ENCODE results near the gene THSD4.

THSD4 gene

GRCh38 chr15:71345186-71345585 is 229.9 kb downstream of the THSD4 start:
- Histone ChIP-seq H3K27ac (ENCODE audit: low read depth, low read length) (no peak overlapping the region), H3K4me1 (ENCODE audit: control insufficient read depth, insufficient read depth, low read length, unreplicated experiment) (no peaks in the 10 kb centered on the region), H3K4me3 (ENCODE audit: low read depth, low read length) (no peak overlapping the region), H2AFZ (ENCODE audit: low read length, unreplicated experiment) (no peak overlapping the region), H3K36me3 (ENCODE audit: insufficient read depth, low read length) (no peaks in the 10 kb centered on the region), H3K79me2 (ENCODE audit: control insufficient read depth, insufficient read depth, low read length, unreplicated experiment) (no peaks in the 10 kb centered on the region), H3K27me3 (ENCODE audit: insufficient read depth, low read length) (no peaks in the 10 kb centered on the region)

GRCh38 chr15:71346464-71346863 is 231.2 kb downstream of the THSD4 start:
- H2AFZ ChIP-seq (ENCODE audit: low read length, unreplicated experiment) = no peak overlapping the region
- no peaks in the 10 kb centered on the region for H3K36me3 ChIP-seq (ENCODE audit: insufficient read depth, low read length)
- no peak overlapping the region for H3K27ac ChIP-seq (ENCODE audit: low read depth, low read length)
- H3K79me2 ChIP-seq (ENCODE audit: control insufficient read depth, insufficient read depth, low read length, unreplicated experiment) = no peaks in the 10 kb centered on the region
- H3K4me3 ChIP-seq (ENCODE audit: low read depth, low read length) = no peak overlapping the region
- no peaks in the 10 kb centered on the region for H3K4me1 ChIP-seq (ENCODE audit: control insufficient read depth, insufficient read depth, low read length, unreplicated experiment)
- H3K27me3 ChIP-seq (ENCODE audit: insufficient read depth, low read length) = no peaks in the 10 kb centered on the region

GRCh38 chr15:71348597-71348996 is 233.3 kb downstream of the THSD4 start:
- Histone ChIP-seq H3K36me3 (ENCODE audit: insufficient read depth, low read length) (no peaks in the 10 kb centered on the region), H3K4me3 (ENCODE audit: low read depth, low read length) (no peak overlapping the region), H3K27me3 (ENCODE audit: insufficient read depth, low read length) (no peaks in the 10 kb centered on the region), H2AFZ (ENCODE audit: low read length, unreplicated experiment) (no peak overlapping the region), H3K79me2 (ENCODE audit: control insufficient read depth, insufficient read depth, low read length, unreplicated experiment) (no peaks in the 10 kb centered on the region), H3K4me1 (ENCODE audit: control insufficient read depth, insufficient read depth, low read length, unreplicated experiment) (no peaks in the 10 kb centered on the region), H3K27ac (ENCODE audit: low read depth, low read length) (no peak overlapping the region)

GRCh38 chr15:71349336-71349735 is 234.1 kb downstream of the THSD4 start:
- Histone ChIP-seq H3K4me1 (ENCODE audit: control insufficient read depth, insufficient read depth, low read length, unreplicated experiment) (no peaks in the 10 kb centered on the region), H3K27ac (ENCODE audit: low read depth, low read length) (no peak overlapping the region), H3K36me3 (ENCODE audit: insufficient read depth, low read length) (no peaks in the 10 kb centered on the region), H3K4me3 (ENCODE audit: low read depth, low read length) (no peak overlapping the region), H3K27me3 (ENCODE audit: insufficient read depth, low read length) (no peaks in the 10 kb centered on the region), H3K79me2 (ENCODE audit: control insufficient read depth, insufficient read depth, low read length, unreplicated experiment) (no peaks in the 10 kb centered on the region), H2AFZ (ENCODE audit: low read length, unreplicated experiment) (no peak overlapping the region)

GRCh38 chr15:71349736-71350526 is 234.7 kb downstream of the THSD4 start:
- Histone ChIP-seq H3K27me3 (ENCODE audit: insufficient read depth, low read length) (no peaks in the 10 kb centered on the region), H3K4me1 (ENCODE audit: control insufficient read depth, insufficient read depth, low read length, unreplicated experiment) (no peaks in the 10 kb centered on the region), H3K79me2 (ENCODE audit: control insufficient read depth, insufficient read depth, low read length, unreplicated experiment) (no peaks in the 10 kb centered on the region), H2AFZ (ENCODE audit: low read length, unreplicated experiment) (no peak overlapping the region), H3K4me3 (ENCODE audit: low read depth, low read length) (no peak overlapping the region), H3K27ac (ENCODE audit: low read depth, low read length) (no peak overlapping the region), H3K36me3 (ENCODE audit: insufficient read depth, low read length) (no peaks in the 10 kb centered on the region)

- Histone ChIP-seq H3K4me3 (ENCODE audit: low read depth, low read length) (no peak overlapping the region), H3K27me3 (ENCODE audit: insufficient read depth, low read length) (no peaks in the 10 kb centered on the region), H3K36me3 (ENCODE audit: insufficient read depth, low read length) (no peaks in the 10 kb centered on the region), H3K79me2 (ENCODE audit: control insufficient read depth, insufficient read depth, low read length, unreplicated experiment) (no peaks in the 10 kb centered on the region), H3K27ac (ENCODE audit: low read depth, low read length) (no peak overlapping the region), H3K4me1 (ENCODE audit: control insufficient read depth, insufficient read depth, low read length, unreplicated experiment) (no peaks in the 10 kb centered on the region), H2AFZ (ENCODE audit: low read length, unreplicated experiment) (no peak overlapping the region)
Observed at GRCh38 chr15:71350622-71351378, 235.5 kb downstream of the THSD4 start.

GRCh38 chr15:71352125-71352524 is 236.9 kb downstream of the THSD4 start:
- no peaks in the 10 kb centered on the region for H3K27me3 ChIP-seq (ENCODE audit: insufficient read depth, low read length)
- H3K4me3 ChIP-seq (ENCODE audit: low read depth, low read length) = no peak overlapping the region
- H3K4me1 ChIP-seq (ENCODE audit: control insufficient read depth, insufficient read depth, low read length, unreplicated experiment) = no peaks in the 10 kb centered on the region
- H3K27ac ChIP-seq (ENCODE audit: low read depth, low read length) = no peak overlapping the region
- H3K79me2 ChIP-seq (ENCODE audit: control insufficient read depth, insufficient read depth, low read length, unreplicated experiment) = no peaks in the 10 kb centered on the region
- H3K36me3 ChIP-seq (ENCODE audit: insufficient read depth, low read length) = no peaks in the 10 kb centered on the region; the same call in 1 of the 2 replicates
- H2AFZ ChIP-seq (ENCODE audit: low read length, unreplicated experiment) = no peak overlapping the region

GRCh38 chr15:71352765-71353164 is 237.5 kb downstream of the THSD4 start:
- Histone ChIP-seq H3K79me2 (ENCODE audit: control insufficient read depth, insufficient read depth, low read length, unreplicated experiment) (no peaks in the 10 kb centered on the region), H3K4me1 (ENCODE audit: control insufficient read depth, insufficient read depth, low read length, unreplicated experiment) (no peaks in the 10 kb centered on the region), H3K4me3 (ENCODE audit: low read depth, low read length) (no peak overlapping the region), H2AFZ (ENCODE audit: low read length, unreplicated experiment) (no peak overlapping the region), H3K27me3 (ENCODE audit: insufficient read depth, low read length) (no peaks in the 10 kb centered on the region), H3K36me3 (ENCODE audit: insufficient read depth, low read length) (no peaks in the 10 kb centered on the region; the same call in 1 of the 2 replicates), H3K27ac (ENCODE audit: low read depth, low read length) (no peak overlapping the region)

- H3K27me3 ChIP-seq (ENCODE audit: insufficient read depth, low read length) = no peaks in the 10 kb centered on the region
- no peak overlapping the region for H3K27ac ChIP-seq (ENCODE audit: low read depth, low read length)
- no peaks in the 10 kb centered on the region; the same call in 1 of the 2 replicates for H3K36me3 ChIP-seq (ENCODE audit: insufficient read depth, low read length)
- H3K4me3 ChIP-seq (ENCODE audit: low read depth, low read length) = no peak overlapping the region
- H2AFZ ChIP-seq (ENCODE audit: low read length, unreplicated experiment) = no peak overlapping the region
- no peaks in the 10 kb centered on the region for H3K4me1 ChIP-seq (ENCODE audit: control insufficient read depth, insufficient read depth, low read length, unreplicated experiment)
- no peaks in the 10 kb centered on the region for H3K79me2 ChIP-seq (ENCODE audit: control insufficient read depth, insufficient read depth, low read length, unreplicated experiment)
Observed at GRCh38 chr15:71353171-71353570, 237.9 kb downstream of the THSD4 start.

- Histone ChIP-seq H3K36me3 (ENCODE audit: insufficient read depth, low read length) (no peaks in the 10 kb centered on the region; the same call in 1 of the 2 replicates), H3K4me3 (ENCODE audit: low read depth, low read length) (no peak overlapping the region), H3K27ac (ENCODE audit: low read depth, low read length) (no peak overlapping the region), H3K4me1 (ENCODE audit: control insufficient read depth, insufficient read depth, low read length, unreplicated experiment) (no peaks in the 10 kb centered on the region), H3K79me2 (ENCODE audit: control insufficient read depth, insufficient read depth, low read length, unreplicated experiment) (no peaks in the 10 kb centered on the region), H3K27me3 (ENCODE audit: insufficient read depth, low read length) (no peaks in the 10 kb centered on the region), H2AFZ (ENCODE audit: low read length, unreplicated experiment) (no peak overlapping the region)
Observed at GRCh38 chr15:71355268-71355667, 240.0 kb downstream of the THSD4 start.

- no peak overlapping the region for H3K27ac ChIP-seq (ENCODE audit: low read depth, low read length)
- H3K4me3 ChIP-seq (ENCODE audit: low read depth, low read length) = no peak overlapping the region
Observed at GRCh38 chr15:71357321-71357732, 242.1 kb downstream of the THSD4 start.

More at GRCh38 chr15:71357321-71357732, 242.1 kb downstream of the THSD4 start:
- Histone ChIP-seq H3K4me1 (ENCODE audit: control insufficient read depth, insufficient read depth, low read length, unreplicated experiment) (no peaks in the 10 kb centered on the region), H3K36me3 (ENCODE audit: insufficient read depth, low read length) (no peaks in the 10 kb centered on the region; the same call in 1 of the 2 replicates), H3K79me2 (ENCODE audit: control insufficient read depth, insufficient read depth, low read length, unreplicated experiment) (no peaks in the 10 kb centered on the region), H3K27me3 (ENCODE audit: insufficient read depth, low read length) (no peaks in the 10 kb centered on the region), H2AFZ (ENCODE audit: low read length, unreplicated experiment) (no peak overlapping the region)

Measured in ACC112 (cell line).